Stimulated activated naive CD8-positive, alpha-beta T cell treated with anti-CD3 and anti-CD28 coated beads, Interleukin-15, Interleukin-2, amounts not matched to agents 100 ng/mL and 50 ng/mL, for 24 hours (primary cell): Measurements from ENCODE around the gene SRPK3.

Source experiments
- H3K27ac Mint-ChIP-seq: one replicate; pipeline ENCODE4 v1.8.0; 2021; ENCODE audit warnings: mild to moderate bottlenecking, mixed read lengths
- H3K27me3 Mint-ChIP-seq: one replicate; pipeline ENCODE4 v1.8.0; 2021; ENCODE audit warnings: mixed read lengths
- H3K36me3 Mint-ChIP-seq: one replicate; pipeline ENCODE4 v1.8.0; 2021; ENCODE audit warnings: low read depth, mixed read lengths
- H3K4me1 Mint-ChIP-seq: one replicate; pipeline ENCODE4 v1.8.0; 2021; ENCODE audit warnings: low read depth, mixed read lengths
- H3K4me3 Mint-ChIP-seq: one replicate; pipeline ENCODE4 v1.8.0; 2021; ENCODE audit warnings: mild to moderate bottlenecking, mixed read lengths
- H3K9me3 Mint-ChIP-seq: one replicate; pipeline ENCODE4 v1.8.0; 2021; ENCODE audit warnings: mixed read lengths

The SRPK3 gene

DNA sequence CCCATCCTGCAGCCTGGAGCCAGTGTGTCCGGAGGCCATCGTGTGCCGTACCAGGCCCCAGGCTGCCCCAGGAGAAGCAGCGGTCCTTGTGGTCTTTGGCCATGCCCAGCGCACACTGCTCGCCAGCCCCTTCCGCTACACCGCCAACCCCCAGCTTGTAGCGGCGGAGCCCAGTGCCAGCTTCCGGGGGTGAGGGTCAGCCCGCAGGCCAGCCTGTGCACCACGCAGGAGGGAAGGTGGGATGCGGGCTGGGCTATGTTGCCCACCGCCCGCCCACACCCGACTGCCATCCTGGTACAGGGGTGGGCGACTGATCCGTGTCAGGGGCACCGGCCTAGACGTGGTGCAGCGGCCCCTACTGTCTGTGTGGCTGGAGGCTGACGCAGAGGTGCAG is 7.6 kb upstream of the SRPK3 start:
- no peaks in the 10 kb centered on the region for H3K9me3 Mint-ChIP-seq
- H3K4me3 Mint-ChIP-seq = no peak overlapping the region
- H3K27ac Mint-ChIP-seq = no peak overlapping the region
- H3K36me3 Mint-ChIP-seq = no peaks in the 10 kb centered on the region
- H3K27me3 Mint-ChIP-seq = no peaks in the 10 kb centered on the region
- peaks cover under 1% of the 10 kb centered on the region for H3K4me1 Mint-ChIP-seq

DNA sequence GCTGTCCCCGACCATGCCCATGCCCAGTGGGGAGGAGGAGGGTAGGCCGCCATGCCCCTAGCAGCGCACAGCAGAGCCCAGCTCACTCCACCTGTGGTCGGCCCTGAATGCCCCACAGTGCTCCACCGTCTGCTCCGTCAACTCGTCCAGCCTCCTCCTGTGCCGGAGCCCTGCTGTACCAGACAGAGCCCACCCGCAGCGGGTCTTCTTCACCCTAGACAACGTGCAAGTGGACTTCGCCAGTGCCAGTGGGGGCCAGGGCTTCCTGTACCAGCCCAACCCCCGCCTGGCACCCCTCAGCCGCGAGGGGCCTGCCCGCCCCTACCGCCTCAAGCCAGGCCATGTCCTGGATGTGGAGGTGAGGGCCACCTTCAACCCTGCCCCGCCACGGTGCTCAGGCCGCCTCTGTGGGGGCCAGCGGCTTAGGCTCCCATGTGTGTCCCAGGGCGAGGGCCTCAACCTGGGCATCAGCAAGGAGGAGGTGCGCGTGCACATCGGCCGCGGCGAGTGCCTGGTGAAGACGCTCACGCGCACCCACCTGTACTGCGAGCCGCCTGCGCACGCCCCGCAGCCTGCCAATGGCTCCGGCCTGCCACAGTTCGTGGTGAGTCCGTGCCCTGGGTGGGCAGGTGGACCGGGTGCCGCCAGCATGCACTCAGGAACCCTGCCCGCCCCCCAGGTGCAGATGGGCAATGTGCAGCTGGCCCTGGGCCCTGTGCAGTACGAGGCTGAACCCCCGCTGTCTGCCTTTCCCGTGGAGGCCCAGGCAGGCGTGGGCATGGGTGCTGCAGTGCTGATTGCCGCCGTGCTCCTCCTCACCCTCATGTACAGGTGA is 6.9 kb upstream of the SRPK3 start:
- H3K27ac Mint-ChIP-seq = no peak overlapping the region
- no peaks in the 10 kb centered on the region for H3K9me3 Mint-ChIP-seq
- no peak overlapping the region for H3K4me3 Mint-ChIP-seq
- no peaks in the 10 kb centered on the region for H3K27me3 Mint-ChIP-seq
- no peaks in the 10 kb centered on the region for H3K4me1 Mint-ChIP-seq
- no peaks in the 10 kb centered on the region for H3K36me3 Mint-ChIP-seq

DNA sequence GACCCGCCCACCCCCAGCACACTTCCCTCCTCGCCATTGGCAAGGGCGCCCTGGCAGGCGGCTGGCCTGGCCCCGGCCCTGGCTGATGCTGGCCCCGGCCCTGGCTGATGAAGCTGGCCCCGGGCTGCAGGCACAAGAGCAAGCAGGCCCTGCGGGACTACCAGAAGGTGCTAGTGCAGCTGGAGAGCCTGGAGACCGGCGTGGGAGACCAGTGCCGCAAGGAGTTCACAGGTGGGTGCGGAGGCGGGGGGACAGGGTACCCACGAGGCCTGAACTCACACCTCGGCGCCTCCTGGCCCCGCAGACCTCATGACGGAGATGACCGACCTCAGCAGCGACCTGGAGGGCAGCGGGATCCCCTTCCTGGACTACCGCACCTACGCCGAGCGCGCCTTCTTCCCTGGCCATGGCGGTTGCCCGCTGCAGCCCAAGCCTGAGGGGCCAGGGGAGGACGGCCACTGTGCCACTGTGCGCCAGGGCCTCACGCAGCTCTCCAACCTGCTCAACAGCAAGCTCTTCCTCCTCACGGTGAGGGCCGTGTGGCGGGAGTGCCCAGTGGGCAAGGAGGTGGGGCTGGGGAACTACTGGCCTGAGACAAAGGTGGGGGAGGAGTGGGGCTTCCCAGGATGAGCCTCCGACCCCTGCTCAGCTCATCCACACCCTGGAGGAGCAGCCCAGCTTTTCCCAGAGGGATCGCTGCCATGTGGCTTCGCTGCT is 6.1 kb upstream of the SRPK3 start:
- no peaks in the 10 kb centered on the region for H3K4me1 Mint-ChIP-seq
- no peak overlapping the region for H3K27ac Mint-ChIP-seq
- H3K36me3 Mint-ChIP-seq = no peaks in the 10 kb centered on the region
- no peaks in the 10 kb centered on the region for H3K9me3 Mint-ChIP-seq
- no peak overlapping the region for H3K4me3 Mint-ChIP-seq
- no peaks in the 10 kb centered on the region for H3K27me3 Mint-ChIP-seq

DNA sequence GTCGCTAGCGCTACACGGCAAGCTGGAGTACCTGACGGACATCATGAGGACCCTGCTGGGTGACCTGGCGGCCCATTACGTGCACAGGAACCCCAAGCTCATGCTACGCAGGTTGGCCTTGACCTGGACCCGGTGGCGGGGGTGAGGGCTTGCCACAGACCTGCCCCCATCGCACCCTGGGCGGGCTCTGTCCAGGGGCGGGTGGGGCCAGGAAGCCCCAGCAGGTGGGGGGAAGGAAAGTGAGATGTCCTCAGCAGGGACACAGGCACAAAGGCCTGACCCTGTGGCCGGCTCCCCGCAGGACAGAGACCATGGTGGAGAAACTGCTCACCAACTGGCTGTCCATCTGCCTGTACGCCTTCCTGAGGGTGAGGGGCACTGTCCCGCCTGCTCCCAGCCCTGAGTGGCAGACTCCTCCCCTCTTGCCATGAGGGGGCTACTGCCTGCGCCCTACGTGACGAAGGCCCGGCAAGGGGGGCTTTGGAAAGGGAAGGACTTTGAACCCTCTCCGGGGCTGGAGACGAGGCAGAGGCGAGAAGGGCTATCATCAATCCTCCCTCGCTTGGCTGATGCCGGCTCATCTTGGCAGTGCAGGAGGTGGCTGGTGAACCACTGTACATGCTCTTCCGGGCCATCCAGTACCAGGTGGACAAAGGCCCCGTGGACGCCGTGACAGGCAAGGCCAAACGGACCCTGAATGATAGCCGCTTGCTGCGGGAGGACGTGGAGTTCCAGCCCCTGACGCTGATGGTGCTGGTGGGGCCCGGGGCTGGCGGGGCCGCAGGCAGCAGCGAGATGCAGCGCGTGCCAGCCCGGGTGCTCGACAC is 5.3 kb upstream of the SRPK3 start:
- Mint-ChIP-seq H3K4me1 (peaks cover 5% of the 10 kb centered on the region), H3K27me3 (no peaks in the 10 kb centered on the region), H3K27ac (no peak overlapping the region), H3K4me3 (no peak overlapping the region), H3K36me3 (no peaks in the 10 kb centered on the region), H3K9me3 (no peaks in the 10 kb centered on the region)

DNA sequence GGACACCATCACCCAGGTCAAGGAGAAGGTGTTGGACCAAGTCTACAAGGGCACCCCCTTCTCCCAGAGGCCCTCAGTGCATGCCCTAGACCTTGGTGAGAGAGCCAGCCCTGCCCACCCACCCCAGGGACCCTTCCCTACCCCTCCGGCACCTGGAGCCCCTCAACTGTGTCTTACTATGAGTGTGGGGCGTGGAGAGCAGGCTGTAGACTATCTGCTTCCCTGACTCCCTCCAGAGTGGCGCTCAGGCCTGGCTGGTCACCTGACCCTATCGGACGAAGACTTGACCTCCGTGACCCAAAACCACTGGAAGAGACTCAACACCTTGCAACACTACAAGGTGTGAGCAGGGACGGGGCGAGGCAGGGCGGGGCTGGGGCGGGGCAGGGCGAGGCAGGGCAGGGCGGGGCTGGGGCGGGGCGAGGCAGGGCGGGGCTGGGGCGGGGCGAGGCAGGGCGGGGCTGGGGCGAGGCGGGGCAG is 4.7 kb upstream of the SRPK3 start:
- Mint-ChIP-seq H3K4me3 (no peak overlapping the region), H3K4me1 (peaks cover 5% of the 10 kb centered on the region), H3K27ac (no peak overlapping the region), H3K9me3 (no peaks in the 10 kb centered on the region), H3K36me3 (no peaks in the 10 kb centered on the region), H3K27me3 (no peaks in the 10 kb centered on the region)

DNA sequence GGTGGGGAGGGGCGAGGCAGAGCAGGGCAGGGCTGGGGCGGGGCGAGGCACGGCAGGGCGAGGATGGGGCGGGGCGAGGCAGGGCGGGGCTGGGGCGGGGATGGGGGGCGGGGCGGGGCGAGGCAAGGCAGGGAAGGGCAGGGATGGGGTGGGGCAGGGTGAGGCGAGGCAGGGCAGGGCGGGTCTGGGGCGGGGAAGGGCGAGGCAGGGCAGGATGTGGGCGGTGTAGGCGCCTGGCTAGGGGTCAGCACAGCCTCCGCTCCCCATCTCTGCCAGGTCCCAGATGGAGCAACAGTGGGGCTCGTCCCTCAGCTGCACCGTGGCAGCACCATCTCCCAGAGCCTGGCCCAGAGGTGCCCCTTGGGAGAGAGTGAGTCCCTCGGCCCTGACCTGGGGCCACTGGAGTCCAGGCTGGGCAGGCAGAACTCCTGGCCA is 4.2 kb upstream of the SRPK3 start:
- H3K4me3 Mint-ChIP-seq = no peak overlapping the region
- H3K27me3 Mint-ChIP-seq = no peaks in the 10 kb centered on the region
- no peak overlapping the region for H3K27ac Mint-ChIP-seq
- H3K36me3 Mint-ChIP-seq = no peaks in the 10 kb centered on the region
- H3K9me3 Mint-ChIP-seq = no peaks in the 10 kb centered on the region
- peaks cover 5% of the 10 kb centered on the region for H3K4me1 Mint-ChIP-seq

DNA sequence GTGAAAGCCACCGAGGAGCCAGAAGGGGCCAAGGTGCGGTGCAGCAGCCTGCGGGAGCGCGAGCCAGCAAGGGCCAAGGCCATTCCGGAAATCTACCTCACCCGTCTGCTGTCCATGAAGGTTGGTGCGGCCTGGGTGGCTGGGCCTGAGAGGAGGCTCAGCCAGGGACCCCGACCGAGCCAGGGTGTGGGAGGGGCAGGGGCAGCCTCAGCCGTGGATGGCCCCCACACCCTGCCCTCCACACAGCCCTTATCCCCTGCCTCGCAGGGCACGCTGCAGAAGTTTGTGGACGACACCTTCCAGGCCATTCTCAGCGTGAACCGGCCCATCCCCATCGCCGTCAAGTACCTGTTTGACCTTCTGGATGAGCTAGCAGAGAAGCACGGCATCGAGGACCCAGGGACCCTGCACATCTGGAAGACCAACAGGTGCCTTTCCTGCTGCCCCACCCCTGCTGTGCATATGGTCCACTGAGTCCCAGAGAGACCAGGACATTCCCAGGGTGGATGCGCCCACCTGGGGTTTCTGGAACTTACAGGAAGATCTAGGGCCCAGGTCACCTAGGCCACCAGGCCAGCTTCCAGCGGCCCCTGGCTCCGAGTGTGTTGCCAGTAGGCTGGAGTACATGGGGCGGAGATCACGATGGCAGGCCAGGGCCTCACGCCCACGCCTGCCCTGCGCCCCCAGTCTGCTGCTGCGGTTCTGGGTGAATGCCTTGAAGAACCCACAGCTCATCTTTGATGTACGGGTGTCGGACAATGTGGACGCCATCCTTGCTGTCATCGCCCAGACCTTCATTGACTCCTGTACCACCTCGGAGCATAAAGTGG is 3.4 kb upstream of the SRPK3 start:
- H3K27me3 Mint-ChIP-seq = no peaks in the 10 kb centered on the region
- H3K36me3 Mint-ChIP-seq = no peaks in the 10 kb centered on the region
- no peaks in the 10 kb centered on the region for H3K9me3 Mint-ChIP-seq
- peaks cover 5% of the 10 kb centered on the region for H3K4me1 Mint-ChIP-seq
- no peak overlapping the region for H3K27ac Mint-ChIP-seq
- no peak overlapping the region for H3K4me3 Mint-ChIP-seq

DNA sequence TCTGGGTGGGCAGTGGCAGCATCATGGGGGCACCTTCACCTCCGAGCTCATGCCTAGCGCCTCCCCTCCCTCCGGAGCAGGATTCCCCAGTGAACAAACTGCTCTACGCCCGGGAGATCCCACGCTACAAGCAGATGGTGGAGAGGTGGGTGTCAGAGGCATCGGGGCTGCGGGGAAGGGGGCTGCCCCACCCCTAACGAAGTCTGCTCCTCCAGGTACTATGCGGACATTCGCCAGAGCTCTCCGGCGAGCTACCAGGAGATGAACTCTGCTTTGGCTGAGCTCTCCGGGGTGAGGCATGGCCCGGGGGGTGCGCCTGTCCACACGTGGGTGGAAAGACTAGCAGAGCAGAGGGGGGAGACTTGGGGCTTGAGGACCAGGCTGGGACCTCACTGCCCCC is 2.7 kb upstream of the SRPK3 start:
- Mint-ChIP-seq H3K27ac (no peak overlapping the region), H3K4me3 (no peak overlapping the region), H3K27me3 (no peaks in the 10 kb centered on the region), H3K4me1 (peaks cover 5% of the 10 kb centered on the region), H3K36me3 (no peaks in the 10 kb centered on the region), H3K9me3 (no peaks in the 10 kb centered on the region)

DNA sequence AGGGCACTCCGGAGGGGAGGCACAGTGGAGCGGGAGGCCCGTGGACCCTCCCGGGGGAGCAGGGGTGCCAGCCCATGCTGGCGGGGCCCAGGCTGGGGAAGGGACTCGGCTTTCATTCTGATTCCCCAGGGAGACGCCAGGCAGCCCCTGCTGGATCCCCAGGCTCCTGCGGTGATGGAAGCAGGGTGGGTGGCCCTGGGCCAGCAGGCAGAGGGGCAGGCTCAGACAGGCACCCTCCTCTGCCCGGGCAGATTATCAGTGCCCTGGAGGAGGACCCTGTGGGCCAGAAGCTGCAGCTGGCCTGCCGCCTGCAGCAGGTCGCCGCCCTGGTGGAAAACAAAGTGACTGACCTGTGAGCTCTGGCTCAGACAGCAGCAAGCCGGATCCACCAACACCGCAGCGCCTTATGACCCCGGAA is 2.1 kb upstream of the SRPK3 start:
- no peaks in the 10 kb centered on the region for H3K27me3 Mint-ChIP-seq
- H3K36me3 Mint-ChIP-seq = no peaks in the 10 kb centered on the region
- H3K4me1 Mint-ChIP-seq = peaks cover 5% of the 10 kb centered on the region
- H3K4me3 Mint-ChIP-seq = no peak overlapping the region
- H3K27ac Mint-ChIP-seq = no peak overlapping the region
- H3K9me3 Mint-ChIP-seq = no peaks in the 10 kb centered on the region

DNA sequence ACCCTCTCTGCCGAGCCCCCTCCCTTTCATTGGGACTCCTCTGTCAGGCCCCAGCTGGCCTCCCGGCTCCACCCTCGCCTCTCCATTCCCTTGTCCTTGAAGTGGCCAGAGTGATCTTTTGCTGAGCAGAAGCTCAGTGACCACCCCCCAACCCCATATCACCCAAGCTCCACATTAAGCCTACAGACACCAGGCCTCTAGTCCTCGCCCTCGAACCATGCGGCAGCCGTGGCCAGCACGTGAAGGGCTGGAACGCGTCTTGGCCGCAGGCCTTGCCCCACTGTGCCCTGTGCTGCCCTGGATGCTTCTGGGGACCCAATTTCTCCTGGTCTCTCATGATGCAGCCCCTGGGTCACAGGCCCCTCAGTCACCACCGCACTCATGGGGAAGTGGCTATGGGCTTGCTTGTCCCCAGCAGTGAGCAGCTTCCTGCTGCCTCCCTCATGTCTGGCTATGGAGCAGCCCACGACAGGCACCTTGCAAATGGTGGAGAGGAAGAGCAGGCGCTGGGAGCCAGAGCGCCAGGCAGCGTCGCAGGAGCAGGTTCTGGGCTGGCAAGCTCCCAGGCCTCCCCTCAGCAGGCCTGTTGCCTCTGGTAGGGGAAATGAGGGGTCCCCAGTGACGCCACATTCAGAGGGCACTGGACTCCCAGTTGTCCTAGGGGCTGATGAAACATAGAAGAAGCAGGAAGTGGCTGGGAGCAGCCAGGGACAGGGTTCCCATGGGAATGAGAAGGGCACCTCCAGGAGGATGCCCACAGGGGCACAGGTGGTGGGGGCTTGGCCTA is 757 bp upstream of the SRPK3 start:
- Mint-ChIP-seq H3K36me3 (no peaks in the 10 kb centered on the region), H3K4me1 (peaks cover 5% of the 10 kb centered on the region), H3K4me3 (no peak overlapping the region), H3K27me3 (no peaks in the 10 kb centered on the region), H3K9me3 (no peaks in the 10 kb centered on the region), H3K27ac (no peak overlapping the region)

DNA sequence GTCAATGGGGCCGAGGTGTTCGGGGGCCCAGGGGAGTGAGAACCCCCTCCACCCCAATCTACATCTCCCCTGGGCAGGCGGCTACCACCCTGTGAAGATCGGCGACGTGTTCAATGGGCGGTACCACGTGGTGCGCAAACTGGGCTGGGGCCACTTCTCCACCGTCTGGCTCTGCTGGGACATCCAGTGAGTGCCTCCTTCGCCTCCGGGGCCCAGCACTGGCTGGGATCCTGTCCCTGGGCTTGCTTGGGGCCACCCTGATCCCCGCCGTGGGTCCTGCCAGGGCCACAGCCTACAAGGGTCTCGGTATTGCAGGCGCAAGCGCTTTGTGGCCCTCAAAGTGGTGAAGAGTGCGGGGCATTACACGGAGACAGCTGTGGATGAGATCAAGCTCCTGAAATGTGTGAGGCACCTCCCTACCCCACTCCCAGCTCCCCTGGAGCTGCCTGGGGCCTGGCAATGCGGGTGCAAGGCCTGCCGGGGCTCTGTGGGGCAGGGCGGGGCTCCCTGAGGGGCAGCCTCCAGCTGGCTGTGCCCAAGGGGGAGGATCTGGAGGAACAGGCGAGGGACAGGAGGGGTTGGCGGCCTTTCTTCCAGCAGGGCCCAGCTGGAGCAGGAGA is 697 bp downstream of the SRPK3 start:
- peaks cover 4% of the 10 kb centered on the region for H3K36me3 Mint-ChIP-seq
- no peaks in the 10 kb centered on the region for H3K9me3 Mint-ChIP-seq
- no peak overlapping the region for H3K27ac Mint-ChIP-seq
- H3K27me3 Mint-ChIP-seq = no peaks in the 10 kb centered on the region
- H3K4me3 Mint-ChIP-seq = no peak overlapping the region
- H3K4me1 Mint-ChIP-seq = peaks cover 5% of the 10 kb centered on the region

DNA sequence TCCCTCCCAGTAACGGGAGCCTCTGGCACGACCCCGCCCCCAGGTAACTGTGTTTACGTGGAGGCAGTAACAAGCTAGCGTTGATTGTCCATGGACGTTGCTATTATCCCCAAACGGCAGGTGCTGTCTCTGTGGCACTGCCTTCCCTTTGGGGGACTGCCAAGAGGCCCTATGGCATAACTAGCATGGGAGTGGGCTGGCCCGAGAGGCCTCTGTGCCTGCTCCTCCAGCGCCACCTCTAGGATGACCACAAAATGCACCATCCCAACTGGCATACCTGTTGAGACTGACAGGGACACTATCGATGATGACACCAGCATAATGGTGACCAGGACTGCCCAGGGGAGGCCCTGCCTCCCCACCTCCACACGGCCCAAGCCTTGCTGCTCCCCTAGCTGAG is 1.5 kb downstream of the SRPK3 start:
- Mint-ChIP-seq H3K27me3 (no peaks in the 10 kb centered on the region), H3K27ac (no peak overlapping the region), H3K4me3 (no peak overlapping the region), H3K36me3 (peaks cover 6% of the 10 kb centered on the region), H3K9me3 (no peaks in the 10 kb centered on the region), H3K4me1 (peaks cover 5% of the 10 kb centered on the region)

DNA sequence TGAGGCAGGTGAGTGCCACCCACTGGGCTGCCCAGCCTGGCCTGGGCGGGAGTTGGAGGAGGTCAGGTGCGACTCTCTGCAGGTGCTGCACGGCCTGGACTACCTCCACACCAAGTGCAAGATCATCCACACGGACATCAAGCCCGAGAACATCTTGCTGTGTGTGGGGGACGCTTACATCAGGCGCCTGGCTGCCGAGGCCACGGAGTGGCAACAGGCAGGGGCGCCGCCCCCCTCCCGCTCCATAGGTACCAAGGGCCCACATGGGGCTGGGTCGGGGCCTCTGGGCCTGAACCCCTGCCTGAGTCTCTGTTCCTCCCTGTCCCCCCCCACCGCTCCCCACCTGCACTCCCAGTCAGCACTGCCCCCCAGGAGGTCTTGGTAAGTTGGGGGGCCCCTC is 2.0 kb downstream of the SRPK3 start:
- no peak overlapping the region for H3K27ac Mint-ChIP-seq
- no peak overlapping the region for H3K4me3 Mint-ChIP-seq

More for the DNA sequence above, 2.0 kb downstream of the SRPK3 start:
- Mint-ChIP-seq H3K36me3 (peaks cover 6% of the 10 kb centered on the region), H3K9me3 (no peaks in the 10 kb centered on the region), H3K27me3 (no peaks in the 10 kb centered on the region), H3K4me1 (peaks cover 5% of the 10 kb centered on the region)
